Measurements from ENCODE around the gene SUV39H2.
A peak's percentile ranks its signal among the peaks of the same experiment; 100 is the strongest.
"Not testable (repeated sequence)": the region's sequence is repeated elsewhere in the genome, so short reads cannot be mapped to it uniquely, and the experiment has no call there.

Gene SUV39H2, protein sequence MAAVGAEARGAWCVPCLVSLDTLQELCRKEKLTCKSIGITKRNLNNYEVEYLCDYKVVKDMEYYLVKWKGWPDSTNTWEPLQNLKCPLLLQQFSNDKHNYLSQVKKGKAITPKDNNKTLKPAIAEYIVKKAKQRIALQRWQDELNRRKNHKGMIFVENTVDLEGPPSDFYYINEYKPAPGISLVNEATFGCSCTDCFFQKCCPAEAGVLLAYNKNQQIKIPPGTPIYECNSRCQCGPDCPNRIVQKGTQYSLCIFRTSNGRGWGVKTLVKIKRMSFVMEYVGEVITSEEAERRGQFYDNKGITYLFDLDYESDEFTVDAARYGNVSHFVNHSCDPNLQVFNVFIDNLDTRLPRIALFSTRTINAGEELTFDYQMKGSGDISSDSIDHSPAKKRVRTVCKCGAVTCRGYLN

DNA sequence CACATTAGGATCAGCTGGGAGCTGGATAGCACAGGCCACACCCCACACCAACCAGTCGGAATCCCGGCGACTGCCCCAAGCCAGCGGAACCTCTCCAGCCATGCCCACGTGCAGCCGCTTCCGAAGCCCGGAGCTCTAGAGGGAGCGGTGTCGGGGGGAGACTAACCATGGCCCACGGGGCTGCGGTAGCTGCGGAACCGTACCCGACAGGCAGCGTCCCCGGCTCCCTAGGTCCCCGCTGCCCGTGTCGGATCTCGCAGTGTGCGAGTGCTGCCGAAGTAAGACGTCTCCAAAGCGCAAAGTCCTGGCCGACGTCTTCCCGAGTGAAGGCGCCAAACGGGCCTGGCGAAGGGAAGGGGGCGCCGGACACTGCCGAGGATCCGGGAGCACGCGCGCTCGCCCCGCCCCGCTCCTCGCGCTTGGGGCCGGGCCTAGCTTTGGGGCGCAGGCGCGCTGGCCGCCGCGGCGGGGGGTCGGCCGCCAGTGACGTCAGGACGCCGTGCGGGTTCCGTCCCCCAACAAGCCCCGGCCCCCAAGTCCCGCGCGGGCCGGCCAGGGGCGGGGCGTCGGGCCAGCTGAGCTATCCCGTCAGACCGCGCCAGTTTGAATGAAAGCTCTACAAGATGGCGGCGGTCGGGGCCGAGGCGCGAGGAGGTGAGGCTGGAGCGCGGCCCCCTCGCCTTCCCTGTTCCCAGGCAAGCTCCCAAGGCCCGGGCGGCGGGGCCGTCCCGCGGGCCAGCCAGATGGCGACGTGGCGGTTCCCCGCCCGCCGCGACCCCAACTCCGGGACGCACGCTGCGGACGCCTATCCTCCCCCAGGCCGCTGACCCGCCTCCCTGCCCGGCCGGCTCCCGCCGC is at the start of gene SUV39H2:
Gene SUV39H2 (plus strand): TSS at position 601 of the 858 bp plus-strand sequence. CDS start 23 bp downstream, at position 624.
- peak; percentile 84 for DNase-seq

DNA sequence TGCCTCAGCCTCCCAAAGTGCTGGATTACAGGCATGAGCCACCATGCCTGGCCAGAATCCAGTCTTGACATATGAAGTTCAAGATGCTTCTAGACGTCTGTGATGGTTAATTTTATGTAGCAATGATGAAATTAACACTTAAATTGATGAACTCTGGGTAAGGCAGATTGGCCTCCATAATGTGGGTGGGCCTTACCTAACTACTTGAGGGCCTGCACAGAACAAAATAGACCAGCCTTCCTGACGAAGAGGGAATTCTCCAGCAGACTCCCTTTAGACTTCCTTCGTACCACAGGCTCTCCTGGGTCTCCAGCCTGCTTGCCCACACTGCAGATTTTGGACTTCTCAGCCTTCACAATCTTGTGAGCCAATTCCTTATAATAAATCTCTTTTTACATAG is 45.6 kb upstream of the SUV39H2 start:
- DNase-seq = no peak

DNA sequence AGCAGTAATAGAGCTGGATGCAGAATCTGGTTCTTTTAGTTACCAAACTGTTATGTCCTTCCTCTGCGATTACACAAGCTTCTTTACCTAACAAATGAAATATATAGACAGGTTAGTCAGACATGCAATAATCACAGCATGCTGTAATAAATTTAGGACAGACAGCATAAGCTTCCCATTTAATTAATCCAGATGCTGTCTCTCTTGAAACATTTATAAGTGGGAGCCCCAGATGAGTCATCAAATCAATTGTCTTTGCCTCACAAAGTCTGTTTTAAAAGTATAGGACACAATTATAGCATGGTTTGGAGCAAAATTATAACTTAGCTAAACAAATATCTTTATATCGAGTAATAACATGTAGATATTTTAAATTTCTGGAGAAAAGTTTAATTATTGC is 42.5 kb upstream of the SUV39H2 start:
- no peak for DNase-seq

GRCh38 chr10:14837003-14837756 is 41.5 kb upstream of the SUV39H2 start:
- DNase-seq = no peak

DNA sequence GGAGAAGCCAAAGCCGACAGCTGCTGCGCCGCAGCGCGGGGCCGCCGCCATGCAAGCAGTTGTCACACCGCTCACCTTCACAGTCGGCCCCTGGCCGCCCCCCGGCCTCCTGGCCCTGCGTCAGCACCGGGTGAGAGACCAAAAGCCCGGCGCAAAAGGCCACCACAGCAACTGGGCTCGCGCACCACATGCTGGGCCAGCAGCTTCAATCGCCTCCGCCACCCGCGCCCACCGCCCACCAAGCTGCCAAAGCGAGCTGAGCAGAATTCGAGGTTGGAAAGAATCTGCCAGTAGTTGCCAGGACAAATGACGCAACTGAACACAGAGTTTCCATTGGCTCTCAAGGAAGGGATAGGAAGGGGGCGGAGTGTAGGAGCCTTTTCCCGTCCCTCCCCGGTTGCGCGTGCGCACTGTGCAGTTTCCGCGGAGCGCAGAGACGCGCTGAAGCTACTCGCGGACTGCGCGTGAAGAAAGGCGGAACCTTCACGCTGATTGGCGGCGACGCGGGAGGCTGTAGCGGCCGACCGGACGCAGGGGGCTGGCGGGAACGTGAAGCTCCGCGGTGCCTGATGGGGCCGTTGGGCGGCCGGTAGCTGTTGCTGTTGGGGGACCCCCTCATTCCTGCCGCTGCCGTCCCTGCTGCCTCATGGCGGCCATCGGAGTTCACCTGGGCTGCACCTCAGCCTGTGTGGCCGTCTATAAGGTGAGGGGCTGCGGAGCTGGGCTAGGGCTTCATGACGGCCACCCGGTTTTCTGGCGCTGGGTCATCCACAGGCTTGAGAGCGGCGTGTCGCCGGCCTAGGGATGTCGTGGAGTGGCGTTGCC is 40.7 kb upstream of the SUV39H2 start, which contains the start of the genes CDNF, HSPA14 and MSANTD7:
Gene CDNF (minus strand): TSS at position 281 of the 825 bp plus-strand sequence. CDS start 91 bp downstream, at position 190.
Gene HSPA14 (plus strand): TSS at position 550 of the 825 bp plus-strand sequence. CDS start 97 bp downstream, at position 647.
Gene MSANTD7 (plus strand): TSS at position 550 of the 825 bp plus-strand sequence. CDS start 3,979 bp downstream, outside the sequence.
- peak; percentile 86 for DNase-seq

DNA sequence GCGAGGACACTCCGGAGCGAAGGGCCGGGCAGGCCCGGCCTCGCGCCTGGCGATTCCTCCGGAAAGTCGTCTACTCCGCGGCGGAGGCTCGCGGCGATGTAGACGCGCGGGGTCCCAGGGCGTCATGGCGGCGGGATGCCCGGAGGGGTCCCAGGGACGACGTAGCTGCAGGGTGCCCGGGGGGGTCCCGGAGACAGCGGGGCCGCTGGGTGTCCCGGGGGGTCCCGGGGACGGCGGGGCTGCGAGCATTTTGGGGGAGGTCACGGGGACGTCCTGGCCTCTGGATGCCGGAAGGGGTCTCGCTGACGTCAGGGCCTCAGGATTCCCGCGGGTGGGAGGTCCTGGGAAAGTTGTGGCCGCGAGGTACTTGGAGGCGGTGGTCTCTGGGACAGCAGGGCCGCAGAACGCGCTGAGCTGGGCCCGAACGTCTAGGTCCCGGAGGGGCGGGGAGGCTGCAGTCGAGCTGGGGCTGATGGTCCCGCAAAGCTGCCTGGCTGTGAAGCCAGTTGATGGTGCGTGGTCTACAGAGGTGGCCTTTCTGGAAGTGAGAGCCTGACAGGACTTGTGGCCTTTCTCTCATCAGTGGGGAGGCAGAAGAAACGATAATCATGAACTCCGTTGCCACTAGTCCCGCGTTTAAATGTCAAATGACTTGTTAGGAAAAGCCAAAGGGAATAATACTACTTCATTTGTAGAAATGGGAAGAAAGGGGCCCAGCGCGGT is 39.9 kb upstream of the SUV39H2 start:
- DNase-seq = no peak

DNA sequence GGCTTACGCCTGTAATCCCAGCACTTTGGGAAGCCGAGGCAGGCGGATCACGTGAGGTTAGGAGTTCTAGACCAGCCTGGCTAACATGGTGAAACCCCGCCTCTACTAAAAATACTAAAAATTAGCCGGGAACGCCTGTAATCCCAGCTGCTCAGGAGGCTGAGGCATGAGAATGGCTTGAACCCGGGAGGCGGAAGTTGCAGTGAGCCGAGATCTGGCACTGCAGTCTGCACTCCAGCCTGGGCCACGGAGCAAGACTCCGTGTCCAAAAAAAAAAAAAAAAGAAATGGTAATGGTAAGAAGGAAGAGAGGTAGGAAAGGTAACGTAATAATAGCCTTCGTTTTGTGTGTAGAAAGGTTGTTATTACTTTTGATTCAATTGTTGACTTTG is 39.4 kb upstream of the SUV39H2 start:
- no peak for DNase-seq

DNA sequence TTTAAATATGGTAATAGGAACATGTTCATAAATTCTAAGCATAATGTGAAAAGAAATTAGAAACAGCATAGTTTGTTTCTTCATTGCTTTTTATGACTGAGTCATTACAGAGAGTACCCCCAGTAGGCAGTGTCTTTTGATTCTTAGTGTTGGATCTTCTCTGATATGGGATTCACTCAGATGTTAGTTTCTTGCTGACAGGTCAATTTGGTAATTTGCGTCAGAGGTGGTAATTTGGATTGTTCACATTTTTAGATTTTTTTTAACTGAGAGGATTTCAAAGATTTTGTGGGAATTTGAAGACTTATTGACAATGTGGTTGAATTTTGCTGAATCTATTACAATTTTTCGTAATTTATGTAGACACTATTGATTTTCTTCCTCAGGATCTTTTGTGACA is 38.5 kb upstream of the SUV39H2 start:
- no peak for DNase-seq

DNA sequence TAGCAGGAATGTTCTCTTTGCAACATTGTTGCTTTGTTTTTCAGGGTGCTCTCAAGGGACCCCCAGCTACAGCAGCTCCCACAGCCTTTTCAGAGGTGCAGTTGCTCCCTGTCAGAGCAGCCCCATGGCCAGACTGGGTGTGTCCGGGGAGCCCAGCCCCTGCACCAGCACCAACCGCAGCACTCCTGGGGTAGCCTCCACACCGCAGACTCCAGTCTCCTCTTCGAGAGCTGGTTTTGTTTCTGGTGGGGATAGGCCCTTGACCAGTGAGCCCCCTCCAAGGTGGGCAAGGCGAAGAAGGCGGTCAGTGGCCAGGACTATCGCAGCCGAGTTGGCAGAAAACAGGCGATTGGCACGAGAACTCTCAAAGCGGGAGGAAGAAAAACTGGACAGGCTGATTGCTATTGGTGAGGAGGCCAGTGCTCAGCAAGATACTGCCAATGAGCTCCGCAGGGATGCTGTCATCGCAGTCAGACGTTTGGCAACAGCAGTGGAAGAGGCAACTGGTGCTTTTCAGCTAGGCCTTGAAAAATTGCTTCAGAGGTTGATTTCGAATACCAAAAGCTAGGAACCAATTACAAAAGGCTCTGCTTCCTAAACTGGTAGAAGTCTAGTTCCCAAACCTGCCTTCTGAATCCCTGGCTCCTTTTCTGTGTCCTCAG is 35.2 kb upstream of the SUV39H2 start:
- no peak for DNase-seq

GRCh38 chr10:14844948-14845347 is 33.7 kb upstream of the SUV39H2 start:
- DNase-seq = no peak

DNA sequence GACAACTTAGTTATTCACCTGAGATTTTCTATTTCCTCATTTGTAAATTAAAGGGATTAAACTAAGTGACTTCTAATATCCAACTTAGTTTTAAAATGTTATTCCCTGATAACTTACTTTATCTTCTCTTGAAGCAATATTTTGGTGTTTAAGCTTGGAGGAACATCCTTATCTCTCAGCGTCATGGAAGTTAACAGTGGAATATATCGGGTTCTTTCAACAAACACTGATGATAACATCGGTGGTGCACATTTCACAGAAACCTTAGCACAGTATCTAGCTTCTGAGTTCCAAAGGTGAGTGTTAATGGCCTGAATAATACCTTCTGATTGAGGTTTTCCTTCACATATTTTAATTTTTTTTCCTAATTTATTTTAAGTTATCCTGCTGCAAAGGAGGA is 26.4 kb upstream of the SUV39H2 start:
- DNase-seq = no peak

DNA sequence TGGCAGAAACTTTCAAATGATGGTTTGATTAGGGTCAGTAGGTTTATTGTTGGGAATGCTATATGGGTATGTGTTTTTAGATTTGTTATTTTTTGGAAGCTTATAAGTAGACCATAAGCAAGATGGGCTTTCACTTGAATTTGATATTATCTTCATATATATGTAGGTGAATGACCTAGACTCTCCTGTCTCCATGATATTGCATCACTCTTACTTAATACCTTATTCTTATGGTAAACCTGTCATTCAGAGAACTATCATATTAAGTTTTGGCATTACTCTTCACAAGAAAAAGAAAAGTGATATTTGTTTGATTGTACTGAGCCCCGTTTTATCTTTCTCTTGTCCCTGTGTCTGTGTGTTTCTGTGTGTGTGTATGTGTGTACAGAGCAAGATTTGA is 23.2 kb upstream of the SUV39H2 start:
- DNase-seq = no peak

- no peak for DNase-seq
Measured at GRCh38 chr10:14858338-14858960, 20.2 kb upstream of the SUV39H2 start.

GRCh38 chr10:14859043-14859442 is 19.6 kb upstream of the SUV39H2 start:
- DNase-seq = no peak

- no peak for DNase-seq
Measured at GRCh38 chr10:14859775-14860174, 18.9 kb upstream of the SUV39H2 start.

DNA sequence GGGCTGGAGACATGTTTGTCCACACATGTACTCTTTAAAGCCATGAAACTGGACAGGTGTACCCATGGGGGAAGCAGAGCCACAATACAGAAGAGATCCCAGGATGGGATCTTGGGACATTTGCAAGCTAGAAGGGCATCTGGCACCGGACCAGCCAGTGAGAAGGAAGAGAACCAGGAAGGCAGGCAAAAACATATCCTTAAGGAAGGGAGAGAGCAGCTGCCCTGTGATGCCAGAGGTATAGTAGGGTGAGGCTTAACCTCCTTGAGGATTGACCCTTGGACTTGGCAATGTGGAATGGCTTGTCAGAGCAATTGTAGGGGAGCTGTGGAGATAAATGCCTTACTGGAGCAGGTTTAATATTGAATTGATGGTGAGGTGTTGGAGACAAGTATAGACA is 17.9 kb upstream of the SUV39H2 start:
- DNase-seq = no peak

DNA sequence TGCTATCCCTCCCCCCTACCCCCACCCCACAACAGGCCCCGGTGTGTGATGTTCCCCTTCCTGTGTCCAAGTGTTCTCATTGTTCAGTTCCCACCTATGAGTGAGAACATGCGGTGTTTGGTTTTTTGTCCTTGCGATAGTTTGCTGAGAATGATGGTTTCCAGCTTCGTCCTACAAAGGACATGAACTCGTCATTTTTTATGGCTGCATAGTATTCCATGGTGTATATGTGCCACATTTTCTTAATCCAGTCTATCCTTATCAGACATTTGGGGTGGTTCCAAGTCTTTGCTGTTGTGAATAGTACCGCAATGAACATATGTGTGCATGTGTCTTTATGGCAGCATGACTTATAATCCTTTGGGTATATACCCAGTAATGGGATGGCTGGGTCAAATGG is 14.2 kb upstream of the SUV39H2 start:
- DNase-seq = not testable (repeated sequence)

DNA sequence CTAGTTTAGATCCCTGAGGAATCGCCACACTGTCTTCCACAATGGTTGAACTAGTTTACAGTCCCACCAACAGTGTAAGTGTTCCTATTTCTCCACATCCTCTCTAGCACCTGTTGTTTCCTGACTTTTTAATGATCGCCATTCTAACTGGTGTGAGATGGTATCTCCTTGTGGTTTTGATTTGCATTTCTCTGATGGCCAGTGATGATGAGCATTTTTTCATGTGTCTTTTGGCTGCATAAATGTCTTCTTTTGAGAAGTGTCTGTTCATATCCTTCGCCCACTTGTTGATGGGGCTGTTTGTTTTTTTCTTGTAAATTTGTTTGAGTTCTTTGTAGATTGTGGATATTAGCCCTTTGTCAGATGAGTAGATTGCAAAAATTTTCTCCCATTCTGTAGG is 13.8 kb upstream of the SUV39H2 start:
- not testable (repeated sequence) for DNase-seq

- no peak for DNase-seq
Measured at GRCh38 chr10:14873090-14873760, 5.4 kb upstream of the SUV39H2 start.

DNA sequence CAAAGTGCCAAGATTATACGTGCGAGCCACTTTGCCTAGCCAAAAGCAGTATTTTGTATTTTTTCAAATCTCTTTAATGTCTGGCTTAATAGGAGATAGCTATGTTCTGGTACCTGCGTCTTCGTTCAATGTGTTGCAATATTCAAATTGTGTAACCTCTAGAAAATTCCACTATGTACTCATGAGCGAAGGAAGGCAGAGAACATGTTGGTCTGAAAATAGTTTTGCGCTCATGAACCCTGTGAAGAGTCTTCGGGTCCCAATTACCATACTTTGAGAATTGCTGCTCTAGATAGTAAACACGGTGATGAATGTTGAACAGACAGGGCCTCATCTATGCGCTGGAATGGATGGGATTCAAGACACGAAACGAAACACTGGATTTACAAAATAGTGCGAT is 2.7 kb upstream of the SUV39H2 start:
- no peak for DNase-seq

Measured in NCI-H2107 (cell line).